Measurements from ENCODE around the gene RPUSD1. TPM values are rescaled to one million over a fixed set of nuclear protein-coding genes. Genes with fewer than 3 reads are reported as not detected.
A peak's percentile ranks its signal among the peaks of the same experiment; 100 is the strongest.

Gene RPUSD1
- total and polyA plus RNA-seq, 2 of the 13 experiments (the other 11 are each of a cell fraction or from before 2014, with no cell fraction given), result 13.1 to 26.2 TPM

GRCh38 chr16:739560-740458 is 48.4 kb downstream of the RPUSD1 start (continued):
- TF ChIP-seq ARID4A (CRISPR knock-in tag; IDR thresholded peaks at IDR 0.05; ENCODE audit: borderline replicate concordance) (peak; percentile 43; the same call in 1 of the 2 replicates), NR2F1 (CRISPR knock-in tag; IDR thresholded peaks at IDR 0.05) (peak in 1 of 2 experiments; percentile 42; a peak in 1 of 4 replicates), ZBTB7B (CRISPR knock-in tag; IDR thresholded peaks at IDR 0.05) (peak; percentile 30; the same call in 1 of the 2 replicates)

- Histone ChIP-seq H3K79me2 (ENCODE audit: insufficient read depth, low read length) (no peaks in the 10 kb centered on the region), H3K36me3 (replicated peaks in 1 of 2; ENCODE audit: control insufficient read depth in 1 of 2, insufficient read depth in 2 of 2, low read length in 2 of 2) (peaks cover 3 to 25% of the 10 kb centered on the region in 2 experiments; a peak in 2 of 5 replicates), H3K27me3 (ENCODE audit: control insufficient read depth in 1 of 2, insufficient read depth in 2 of 2, low read length in 2 of 2) (no peaks in the 10 kb centered on the region), H3K27ac (ENCODE audit: extremely low read length, insufficient read depth, low read length) (no peak overlapping the region), H3K4me2 (ENCODE audit: low read depth, low read length) (no peak overlapping the region), H3K9ac (ENCODE audit: insufficient read depth, low read depth, low read length) (no peak overlapping the region), H3K4me3 (replicated peaks in 1 of 3; ENCODE audit: insufficient read depth in 1 of 3, low read depth in 2 of 3, low read length in 3 of 3) (no peak overlapping the region), H3K4me1 (ENCODE audit: insufficient read depth, low read length) (peaks cover 18% of the 10 kb centered on the region), H4K20me1 (ENCODE audit: insufficient read depth, low read length) (0 out of 2 replicates have a peak, but pooled peaks cover 2% of the 10 kb centered on the region), H3K9me3 (ENCODE audit: low read length) (no peaks in the 10 kb centered on the region), H2AFZ (ENCODE audit: low read length) (no peak overlapping the region)
- DNase-seq (ENCODE audit: low spot score), result no peak
- in situ Hi-C loops (cut with HindIII; ENCODE audit: extremely low pct_ligation_motif_present, low pct_unique_long_range_greater_than_20kb) (no loop called here), intact Hi-C loops (cut with micrococcal nuclease; ENCODE audit: unreplicated experiment) (no loop called here)
- POLR2A ChIA-PET, result no interaction called here
- FAIRE-seq, result no peak
- no TSS peak for BruUV-seq (replicated peaks)
- no peak for ATAC-seq
- WGBS (ENCODE audit: low lambda C conversion rate), result 94% methylated on average over 28 of the region's 29 CpGs
- TF ChIP-seq MXD3 (CRISPR knock-in tag; IDR thresholded peaks at IDR 0.05) (no peak), TOPORS (CRISPR knock-in tag; IDR thresholded peaks at IDR 0.05) (no peak), ZNF776 (CRISPR knock-in tag; IDR thresholded peaks at IDR 0.05) (no peak), ZNF501 (CRISPR knock-in tag; IDR thresholded peaks at IDR 0.05) (no peak), ZBTB39 (CRISPR knock-in tag; IDR thresholded peaks at IDR 0.05) (no peak), ZNF562 (CRISPR knock-in tag; IDR thresholded peaks at IDR 0.05; ENCODE audit: borderline replicate concordance) (no peak), MIXL1 (CRISPR knock-in tag; IDR thresholded peaks at IDR 0.05) (no peak), ZNF781 (CRISPR knock-in tag; IDR thresholded peaks at IDR 0.05; ENCODE audit: borderline replicate concordance, not compliant biosample characterization) (no peak), ZNF841 (CRISPR knock-in tag; IDR thresholded peaks at IDR 0.05; ENCODE audit: borderline replicate concordance) (no peak), ZNF589 (CRISPR knock-in tag; conservative IDR thresholded peaks at IDR 0.05) (no peak)
- CTCF ChIA-PET (ENCODE audit: low intra/inter-chr PET ratio, low total read pairs), result interaction anchor here (1.3 kb wide), 1 partner anchor 26 kb away, joined by 3 read pairs; no protein-coding TSS in a partner anchor
Observed at GRCh38 chr16:736936-737481, 51.2 kb downstream of the RPUSD1 start.
